PFSK-1 (cell line): ENCODE data around the gene ARMC3.

ENCODE experiments used
- FOXP2 ChIP-seq: optimal IDR thresholded peaks from 2 replicates; pipeline ENCODE3; 2011; ENCODE audit warnings: borderline replicate concordance, control low read depth, inconsistent platforms; ENCODE audit not compliant: insufficient read depth; ENCODE audit errors: extremely low read length, extremely low read depth
- POLR2AphosphoS5 ChIP-seq: IDR thresholded peaks from 2 replicates; pipeline ENCODE4 v1.6.1; 2012; ENCODE audit warnings: low read depth, mild to moderate bottlenecking, control low read depth, low read length, moderate library complexity
- REST ChIP-seq, 2 experiments: IDR thresholded peaks; 2 replicates each; pipeline versions ENCODE4 v1.6.1 to v1.8.0; 2011 to 2012; ENCODE audit warnings: low read depth in 2 of 2, low read length in 2 of 2, control low read depth in 1 of 2, inconsistent platforms in 1 of 2, mild to moderate bottlenecking in 1 of 2, moderate library complexity in 1 of 2; ENCODE audit not compliant: insufficient read depth in 1 of 2
- TAF1 ChIP-seq: IDR thresholded peaks from 2 replicates; pipeline ENCODE4 v1.6.1; 2012; ENCODE audit warnings: low read length, control low read depth, borderline replicate concordance; ENCODE audit not compliant: insufficient read depth

- no peak for TF ChIP-seq FOXP2
- no peak for TF ChIP-seq REST (IDR thresholded peaks at IDR 0.05; ENCODE audit: insufficient read depth in 1 of 2, low read depth in 2 of 2, low read length in 2 of 2)
- no peak for TF ChIP-seq POLR2AphosphoS5
- no peak for TF ChIP-seq TAF1
These were observed 14.3 kb upstream of the ARMC3 start for GRCh38 chr10:22913474-22914092.
